ENCODE data around the gene CARD9.

GRCh38 chr9:136354592-136355085 lies 18.8 kb downstream of the CARD9 start:
- TF ChIP-seq CTCF (IDR thresholded peaks at IDR 0.05) = no peak
- no peak for TF ChIP-seq POLR2A (IDR thresholded peaks at IDR 0.05)

All from Peyer's patch (tissue), 4 donors.